Measurements from ENCODE around the gene DSCAM. TPM values are rescaled to one million over a fixed set of nuclear protein-coding genes. Genes with fewer than 3 reads are reported as not detected.

The DSCAM gene
- polyA plus RNA-seq, 1 experiment: 0.10 TPM

DNA sequence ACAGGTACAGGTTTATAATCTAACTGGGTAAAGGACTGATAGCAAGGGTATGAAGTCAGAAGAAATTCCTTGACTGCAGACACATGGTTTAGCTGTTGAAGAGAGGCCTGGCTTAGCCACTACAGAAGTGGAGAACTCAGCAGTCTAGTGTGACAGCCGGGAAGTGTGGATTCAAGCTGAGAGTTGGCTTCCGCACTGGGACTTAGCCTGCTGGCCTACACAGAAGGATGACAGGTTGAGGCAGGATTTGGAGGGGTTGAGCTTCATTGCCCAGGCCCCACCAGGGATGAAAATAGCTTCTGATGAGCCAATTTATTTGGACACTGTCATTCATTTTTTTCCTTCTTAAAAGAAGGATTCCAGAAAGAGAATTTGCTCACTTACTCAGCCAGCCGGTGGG is 695.3 kb downstream of the DSCAM start:
- CTCF ChIA-PET: no interaction called here
- POLR2A ChIA-PET: no interaction called here
- Histone ChIP-seq H3K27me3 (ENCODE audit: control insufficient read depth, insufficient read depth, low read length) (no peaks in the 10 kb centered on the region), H3K36me3 (ENCODE audit: control insufficient read depth, insufficient read depth, low read length) (no peaks in the 10 kb centered on the region), H3K4me3 (ENCODE audit: low read depth, low read length) (no peak overlapping the region)
- TF ChIP-seq, protein P1, sequence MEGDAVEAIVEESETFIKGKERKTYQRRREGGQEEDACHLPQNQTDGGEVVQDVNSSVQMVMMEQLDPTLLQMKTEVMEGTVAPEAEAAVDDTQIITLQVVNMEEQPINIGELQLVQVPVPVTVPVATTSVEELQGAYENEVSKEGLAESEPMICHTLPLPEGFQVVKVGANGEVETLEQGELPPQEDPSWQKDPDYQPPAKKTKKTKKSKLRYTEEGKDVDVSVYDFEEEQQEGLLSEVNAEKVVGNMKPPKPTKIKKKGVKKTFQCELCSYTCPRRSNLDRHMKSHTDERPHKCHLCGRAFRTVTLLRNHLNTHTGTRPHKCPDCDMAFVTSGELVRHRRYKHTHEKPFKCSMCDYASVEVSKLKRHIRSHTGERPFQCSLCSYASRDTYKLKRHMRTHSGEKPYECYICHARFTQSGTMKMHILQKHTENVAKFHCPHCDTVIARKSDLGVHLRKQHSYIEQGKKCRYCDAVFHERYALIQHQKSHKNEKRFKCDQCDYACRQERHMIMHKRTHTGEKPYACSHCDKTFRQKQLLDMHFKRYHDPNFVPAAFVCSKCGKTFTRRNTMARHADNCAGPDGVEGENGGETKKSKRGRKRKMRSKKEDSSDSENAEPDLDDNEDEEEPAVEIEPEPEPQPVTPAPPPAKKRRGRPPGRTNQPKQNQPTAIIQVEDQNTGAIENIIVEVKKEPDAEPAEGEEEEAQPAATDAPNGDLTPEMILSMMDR (IDR thresholded peaks at IDR 0.05; ENCODE audit: insufficient read depth, low read depth, low read length): no peak
- DNase-seq (ENCODE audit: low read depth): no peak

DNA sequence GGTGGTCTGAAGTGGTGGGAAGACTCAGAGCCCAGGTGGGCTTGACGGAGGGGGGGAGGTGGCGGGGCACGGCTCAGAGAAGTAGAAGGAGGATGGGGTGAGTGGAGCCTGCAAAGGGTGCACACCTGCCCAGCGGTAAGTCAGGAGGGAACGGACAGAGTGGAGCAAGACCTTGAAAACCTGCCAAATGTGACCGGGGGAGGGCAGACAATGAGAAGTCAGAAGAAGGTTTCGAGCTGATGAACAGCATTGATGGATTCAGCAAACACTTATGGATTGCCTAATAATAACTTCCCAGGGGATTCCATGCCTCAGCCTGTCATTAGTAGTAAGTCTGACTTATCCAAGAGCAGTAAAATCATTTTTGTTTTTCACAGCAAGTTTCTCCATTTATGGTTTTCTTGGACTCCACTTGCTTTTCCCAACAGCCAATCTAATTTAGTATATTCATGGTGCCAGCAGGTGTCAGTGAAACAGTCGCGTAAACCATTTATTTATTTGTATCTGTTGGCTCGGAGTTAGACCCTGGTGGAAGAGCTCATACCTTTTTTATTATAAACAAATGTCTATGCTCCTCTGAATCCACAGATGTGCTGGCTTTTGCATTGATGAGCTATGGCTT is 700.6 kb downstream of the DSCAM start:
- CTCF ChIA-PET: interaction anchor here (1.0 to 1.1 kb wide), 2 partner anchors 25 to 240 kb away, joined by 3 read pairs; no protein-coding TSS in a partner anchor
- DNase-seq (ENCODE audit: low read depth): no peak

DNA sequence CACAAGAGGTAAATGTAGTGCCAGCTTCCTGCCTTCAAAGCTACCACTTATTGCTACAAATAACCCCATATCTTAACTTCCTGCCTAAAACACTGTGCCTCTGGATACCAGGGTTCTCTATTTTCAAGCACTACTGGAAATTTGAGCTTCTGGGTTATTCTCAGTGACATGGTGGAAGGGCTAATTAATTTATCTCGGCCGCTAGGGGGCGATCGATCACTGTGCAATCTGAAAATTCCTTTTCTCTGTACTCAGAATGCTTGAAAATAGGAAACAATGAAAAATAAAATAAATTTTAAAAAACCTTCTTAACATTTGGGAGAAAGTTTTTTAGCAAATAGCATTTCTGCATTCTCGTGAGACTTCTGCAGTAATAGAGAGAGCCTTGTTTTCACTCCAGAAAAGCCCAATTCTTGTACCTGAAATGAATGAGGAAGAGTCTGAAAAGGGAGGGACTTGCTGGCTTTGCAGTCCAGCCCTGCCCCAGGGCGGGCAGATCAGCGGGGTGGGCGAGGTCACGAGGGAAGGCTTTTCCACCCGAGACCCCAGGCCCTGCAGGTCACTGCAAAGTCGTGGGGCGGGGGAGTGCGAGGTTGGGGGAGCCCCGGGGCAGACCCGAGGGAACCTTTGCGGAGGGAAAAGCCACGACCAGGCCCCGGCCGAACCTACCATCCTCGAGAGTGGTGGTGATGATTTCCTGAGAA is 703.0 kb downstream of the DSCAM start:
- DNase-seq (ENCODE audit: low read depth): no peak
- H3K27me3 ChIP-seq (ENCODE audit: control insufficient read depth, insufficient read depth, low read length): no peaks in the 10 kb centered on the region
- ChIA-PET CTCF (interaction anchor here (0.6 to 1.3 kb wide), 8 partner anchors 12 to 990 kb away, joined by 3 to 11 read pairs (median 3); no protein-coding TSS in a partner anchor), POLR2A (no interaction called here)
- H3K4me3 ChIP-seq (ENCODE audit: low read depth, low read length): no peak overlapping the region
- H3K36me3 ChIP-seq (ENCODE audit: control insufficient read depth, insufficient read depth, low read length): no peaks in the 10 kb centered on the region
- TF ChIP-seq, protein P1 (IDR thresholded peaks at IDR 0.05; ENCODE audit: insufficient read depth, low read depth, low read length): peak; percentile 56

More for the DNA sequence above, 700.6 kb downstream of the DSCAM start:
- Histone ChIP-seq H3K4me3 (ENCODE audit: low read depth, low read length) (no peak overlapping the region), H3K27me3 (ENCODE audit: control insufficient read depth, insufficient read depth, low read length) (no peaks in the 10 kb centered on the region), H3K36me3 (ENCODE audit: control insufficient read depth, insufficient read depth, low read length) (no peaks in the 10 kb centered on the region)
- TF ChIP-seq, protein P1 (IDR thresholded peaks at IDR 0.05; ENCODE audit: insufficient read depth, low read depth, low read length): no peak
- POLR2A ChIA-PET: no interaction called here

DNA sequence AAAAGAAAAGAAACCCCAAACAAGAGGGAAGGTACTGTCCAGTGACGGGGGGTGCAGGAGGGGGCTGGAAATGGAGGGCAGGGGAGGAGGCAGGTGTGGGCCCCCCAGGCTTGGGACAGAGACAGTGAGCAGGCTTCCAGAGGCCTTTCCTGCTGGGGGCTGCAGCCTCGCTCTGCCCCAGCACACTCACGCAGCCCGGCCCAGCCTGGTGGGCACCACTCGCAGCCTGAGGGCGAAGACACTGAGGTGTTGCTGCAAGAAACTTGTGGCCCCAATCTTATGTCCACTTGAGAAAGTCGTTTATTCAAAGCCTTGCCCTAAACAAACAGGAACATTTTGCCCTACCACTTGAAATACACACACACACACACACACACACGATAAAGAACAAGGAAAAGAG is 705.3 kb downstream of the DSCAM start:
- DNase-seq (ENCODE audit: low read depth): no peak
- H3K27me3 ChIP-seq (ENCODE audit: control insufficient read depth, insufficient read depth, low read length): no peaks in the 10 kb centered on the region
- POLR2A ChIA-PET: no interaction called here
- H3K36me3 ChIP-seq (ENCODE audit: control insufficient read depth, insufficient read depth, low read length): no peaks in the 10 kb centered on the region
- H3K4me3 ChIP-seq (ENCODE audit: low read depth, low read length): no peak overlapping the region
- TF ChIP-seq, protein P1 (IDR thresholded peaks at IDR 0.05; ENCODE audit: insufficient read depth, low read depth, low read length): no peak
- CTCF ChIA-PET: no interaction called here

DNA sequence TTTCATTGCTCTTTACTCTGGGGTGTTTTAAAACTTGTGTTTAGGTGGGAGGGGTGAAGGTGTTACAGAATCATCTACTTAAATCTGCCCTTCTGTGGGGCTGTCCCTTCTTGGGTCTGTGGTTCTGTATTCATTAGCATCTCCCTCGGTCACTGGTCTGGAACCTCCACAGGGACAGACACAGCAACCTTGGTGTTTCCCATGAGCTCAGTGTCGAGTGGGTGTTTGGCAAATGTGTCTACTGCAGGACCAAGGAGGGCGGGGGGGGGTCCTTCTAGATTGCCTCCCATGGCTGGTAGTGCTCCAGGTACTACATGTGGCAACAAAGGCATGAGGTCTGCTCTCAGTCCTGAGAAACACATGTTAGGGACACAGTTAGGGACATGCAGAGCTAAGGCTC is 706.3 kb downstream of the DSCAM start:
- no peak overlapping the region for H3K4me3 ChIP-seq (ENCODE audit: low read depth, low read length)
- no peak for DNase-seq (ENCODE audit: low read depth)
- H3K27me3 ChIP-seq (ENCODE audit: control insufficient read depth, insufficient read depth, low read length): no peaks in the 10 kb centered on the region
- POLR2A ChIA-PET: no interaction called here
- TF ChIP-seq, protein P1 (IDR thresholded peaks at IDR 0.05; ENCODE audit: insufficient read depth, low read depth, low read length): no peak
- CTCF ChIA-PET: no interaction called here
- H3K36me3 ChIP-seq (ENCODE audit: control insufficient read depth, insufficient read depth, low read length): no peaks in the 10 kb centered on the region
